GM12878 (cell line): ENCODE data around the gene NSG2.

ENCODE experiments used
- BRCA1 ChIP-seq: IDR thresholded peaks from 2 replicates; pipeline ENCODE4 v1.6.1; 2011; ENCODE audit warnings: low read depth, low read length, improper control_type of control experiment
- EZH2 ChIP-seq: IDR thresholded peaks from 2 replicates; pipeline ENCODE4 v1.6.1; 2012; ENCODE audit warnings: low read depth, mild to moderate bottlenecking, control low read depth, inconsistent platforms, low read length, borderline replicate concordance; ENCODE audit not compliant: control insufficient read depth
- JUND ChIP-seq: IDR thresholded peaks from 2 replicates; pipeline ENCODE4 v1.6.1; 2012; ENCODE audit warnings: low read depth, mild to moderate bottlenecking, low read length, improper control_type of control experiment, moderate library complexity
- SPI1 ChIP-seq: IDR thresholded peaks from 2 replicates; pipeline ENCODE4 v1.6.1; 2011; ENCODE audit warnings: low read depth, mild to moderate bottlenecking, low read length, moderate library complexity, borderline replicate concordance; ENCODE audit not compliant: insufficient read depth

- TF ChIP-seq SPI1 (no peak), EZH2 (no peak), JUND (no peak), BRCA1 (no peak)
These were observed 20.2 kb downstream of the NSG2 start for GRCh38 chr5:174065528-174066197.
